ENCODE measurements around the gene EBF4. TPM values are rescaled to one million over a fixed set of nuclear protein-coding genes. Genes with fewer than 3 reads are reported as not detected.

The EBF4 gene
- total RNA-seq, 1 donor from 2014 or later = 5.9 TPM

GRCh38 chr20:2783908-2784566, 91.5 kb downstream of the EBF4 start:
- TF ChIP-seq, protein P1, sequence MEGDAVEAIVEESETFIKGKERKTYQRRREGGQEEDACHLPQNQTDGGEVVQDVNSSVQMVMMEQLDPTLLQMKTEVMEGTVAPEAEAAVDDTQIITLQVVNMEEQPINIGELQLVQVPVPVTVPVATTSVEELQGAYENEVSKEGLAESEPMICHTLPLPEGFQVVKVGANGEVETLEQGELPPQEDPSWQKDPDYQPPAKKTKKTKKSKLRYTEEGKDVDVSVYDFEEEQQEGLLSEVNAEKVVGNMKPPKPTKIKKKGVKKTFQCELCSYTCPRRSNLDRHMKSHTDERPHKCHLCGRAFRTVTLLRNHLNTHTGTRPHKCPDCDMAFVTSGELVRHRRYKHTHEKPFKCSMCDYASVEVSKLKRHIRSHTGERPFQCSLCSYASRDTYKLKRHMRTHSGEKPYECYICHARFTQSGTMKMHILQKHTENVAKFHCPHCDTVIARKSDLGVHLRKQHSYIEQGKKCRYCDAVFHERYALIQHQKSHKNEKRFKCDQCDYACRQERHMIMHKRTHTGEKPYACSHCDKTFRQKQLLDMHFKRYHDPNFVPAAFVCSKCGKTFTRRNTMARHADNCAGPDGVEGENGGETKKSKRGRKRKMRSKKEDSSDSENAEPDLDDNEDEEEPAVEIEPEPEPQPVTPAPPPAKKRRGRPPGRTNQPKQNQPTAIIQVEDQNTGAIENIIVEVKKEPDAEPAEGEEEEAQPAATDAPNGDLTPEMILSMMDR (IDR thresholded peaks at IDR 0.05; ENCODE audit: unreplicated experiment) = no peak
- Mint-ChIP-seq H3K4me1 (ENCODE audit: unreplicated experiment) (no peaks in the 10 kb centered on the region), H3K36me3 (ENCODE audit: low read depth, unreplicated experiment) (no peaks in the 10 kb centered on the region), H3K27ac (ENCODE audit: unreplicated experiment) (no peak overlapping the region), H3K27me3 (ENCODE audit: unreplicated experiment) (no peaks in the 10 kb centered on the region), H3K4me3 (ENCODE audit: unreplicated experiment) (no peak overlapping the region), H3K9me3 (ENCODE audit: unreplicated experiment) (no peaks in the 10 kb centered on the region)
- no peak for DNase-seq (ENCODE audit: low spot score)

DNA sequence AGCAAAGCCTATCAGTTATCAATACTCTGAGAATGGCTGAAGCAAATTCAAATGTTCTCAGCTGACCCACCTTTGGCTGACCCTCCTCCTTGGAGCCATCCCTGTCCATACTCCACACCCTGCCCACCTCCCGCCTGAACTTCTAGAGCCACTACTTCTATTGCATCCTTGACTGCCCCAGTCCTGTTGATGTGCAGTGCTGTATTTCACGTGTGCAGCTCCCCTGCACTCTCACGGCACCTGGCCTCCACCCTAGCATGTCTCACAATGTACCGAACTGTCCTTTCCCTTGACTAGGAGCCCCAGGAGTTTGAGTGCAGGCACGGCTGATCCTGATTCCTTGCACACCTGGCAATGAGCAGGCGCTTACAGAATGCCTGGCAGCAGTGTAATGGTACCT, 100.9 kb downstream of the EBF4 start:
- H3K27me3 Mint-ChIP-seq (ENCODE audit: unreplicated experiment) = peaks cover 5% of the 10 kb centered on the region
- H3K4me3 Mint-ChIP-seq (ENCODE audit: unreplicated experiment) = no peak overlapping the region
- no peaks in the 10 kb centered on the region for H3K4me1 Mint-ChIP-seq (ENCODE audit: unreplicated experiment)
- H3K36me3 Mint-ChIP-seq (ENCODE audit: low read depth, unreplicated experiment) = peaks cover 14% of the 10 kb centered on the region
- H3K27ac Mint-ChIP-seq (ENCODE audit: unreplicated experiment) = no peak overlapping the region
- TF ChIP-seq, protein P1 (IDR thresholded peaks at IDR 0.05; ENCODE audit: unreplicated experiment) = no peak
- DNase-seq (ENCODE audit: low spot score) = no peak
- no peaks in the 10 kb centered on the region for H3K9me3 Mint-ChIP-seq (ENCODE audit: unreplicated experiment)

DNA sequence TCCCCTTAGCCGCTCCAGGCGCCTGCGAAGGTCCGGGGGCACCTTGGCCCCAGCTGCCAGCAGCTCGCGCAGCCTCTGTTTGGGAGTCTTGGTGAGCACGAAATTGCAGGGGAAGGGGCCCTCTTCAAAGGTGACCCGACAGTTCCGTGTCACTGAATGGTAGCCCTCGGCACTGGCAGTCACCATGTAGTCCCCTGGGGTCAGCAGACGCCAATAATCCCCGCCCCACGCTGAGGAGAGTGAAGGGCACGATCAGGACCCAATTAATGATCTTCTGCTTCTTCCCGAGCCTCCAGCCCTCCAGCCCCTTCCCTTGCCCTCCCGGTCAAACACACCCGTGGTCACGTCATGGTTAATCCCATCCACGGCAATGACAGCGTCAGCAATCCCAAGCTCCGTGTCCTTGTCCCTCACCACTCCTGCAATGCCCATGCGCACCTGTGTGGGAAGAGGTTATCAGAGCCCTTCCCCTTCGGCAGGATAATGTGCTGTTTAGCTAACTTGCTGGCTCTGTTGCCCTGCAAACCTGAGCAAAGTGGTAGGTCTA, 101.7 kb downstream of the EBF4 start:
- peaks cover 21% of the 10 kb centered on the region for H3K36me3 Mint-ChIP-seq (ENCODE audit: low read depth, unreplicated experiment)
- H3K27ac Mint-ChIP-seq (ENCODE audit: unreplicated experiment) = no peak overlapping the region
- H3K4me1 Mint-ChIP-seq (ENCODE audit: unreplicated experiment) = peaks cover 6% of the 10 kb centered on the region
- peaks cover 6% of the 10 kb centered on the region for H3K27me3 Mint-ChIP-seq (ENCODE audit: unreplicated experiment)
- no peak for DNase-seq (ENCODE audit: low spot score)
- H3K9me3 Mint-ChIP-seq (ENCODE audit: unreplicated experiment) = no peaks in the 10 kb centered on the region
- TF ChIP-seq, protein P1 (IDR thresholded peaks at IDR 0.05; ENCODE audit: unreplicated experiment) = no peak
- H3K4me3 Mint-ChIP-seq (ENCODE audit: unreplicated experiment) = peak overlapping the region; percentile 51

DNA sequence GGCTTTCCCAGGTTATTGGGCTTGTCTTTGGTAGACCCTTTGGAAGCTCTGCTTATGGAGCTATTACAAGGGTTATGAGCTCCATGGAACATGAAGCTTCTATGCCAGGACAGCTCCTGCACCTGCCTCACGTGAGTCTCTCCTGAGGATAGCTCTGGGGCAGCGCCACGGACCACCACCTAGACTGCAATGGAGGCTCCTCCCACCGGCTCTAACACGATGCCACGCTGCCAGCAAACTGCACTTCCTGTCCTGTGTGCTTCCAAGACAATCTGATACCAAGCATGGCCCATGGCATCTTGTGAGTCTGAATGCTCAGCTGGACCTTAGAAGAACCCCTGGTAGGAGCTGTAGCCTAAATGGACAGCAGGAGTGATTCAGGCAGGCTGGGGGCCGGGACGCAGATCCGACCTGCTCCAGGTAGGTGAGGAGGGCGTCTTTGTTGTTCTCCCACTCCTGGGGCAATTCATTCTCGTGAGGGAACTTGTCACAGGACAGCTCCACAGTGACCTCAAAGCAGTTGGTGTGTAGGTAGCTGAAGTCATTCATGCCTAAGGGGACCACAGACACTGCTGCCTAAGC, 102.4 kb downstream of the EBF4 start:
- no peak for DNase-seq (ENCODE audit: low spot score)
- Mint-ChIP-seq H3K4me1 (ENCODE audit: unreplicated experiment) (peaks cover 13% of the 10 kb centered on the region), H3K27me3 (ENCODE audit: unreplicated experiment) (peaks cover 8% of the 10 kb centered on the region), H3K27ac (ENCODE audit: unreplicated experiment) (no peak overlapping the region), H3K36me3 (ENCODE audit: low read depth, unreplicated experiment) (peaks cover 24% of the 10 kb centered on the region), H3K9me3 (ENCODE audit: unreplicated experiment) (no peaks in the 10 kb centered on the region), H3K4me3 (ENCODE audit: unreplicated experiment) (no peak overlapping the region)
- TF ChIP-seq, protein P1 (IDR thresholded peaks at IDR 0.05; ENCODE audit: unreplicated experiment) = no peak

- Mint-ChIP-seq H3K36me3 (ENCODE audit: low read depth, unreplicated experiment) (peaks cover 26% of the 10 kb centered on the region), H3K4me1 (ENCODE audit: unreplicated experiment) (peaks cover 15% of the 10 kb centered on the region), H3K27me3 (ENCODE audit: unreplicated experiment) (peaks cover 8% of the 10 kb centered on the region), H3K27ac (ENCODE audit: unreplicated experiment) (no peak overlapping the region), H3K4me3 (ENCODE audit: unreplicated experiment) (no peak overlapping the region), H3K9me3 (ENCODE audit: unreplicated experiment) (no peaks in the 10 kb centered on the region)
- DNase-seq (ENCODE audit: low spot score) = no peak
- TF ChIP-seq, protein P1 (IDR thresholded peaks at IDR 0.05; ENCODE audit: unreplicated experiment) = no peak
These were observed 102.9 kb downstream of the EBF4 start for GRCh38 chr20:2795451-2795850.

All from endothelial cell (in vitro differentiated cells).